GM23338 (cell line): ENCODE measurements around the gene PCTP.

Experiments
- CREB1 ChIP-seq: fragments of 250-450 bp; sonication (Bioruptor Pico); IDR thresholded peaks from 2 replicates; pipeline ENCODE4 v1.5.0; 2020; ENCODE audit warnings: low read depth, mild to moderate bottlenecking, moderate library complexity
- CTCF ChIP-seq, 2 experiments: fragments of 200-600 bp in 1 of 2; sonication (generic) in 1 of 2; conservative IDR thresholded peaks; 2 replicates each; pipeline versions ENCODE4 v1.5.1 to v1.6.1; 2016 to 2017; ENCODE audit warnings: antibody characterized with exemption in 2 of 2, low read depth in 2 of 2, mild to moderate bottlenecking in 2 of 2, moderate library complexity in 1 of 2
- ETS1 ChIP-seq: IDR thresholded peaks from 2 replicates; pipeline ENCODE4 v1.6.1; 2016; ENCODE audit warnings: antibody characterized with exemption
- EZH2 ChIP-seq: fragments of 200-600 bp; sonication (generic); IDR thresholded peaks from one replicate; pipeline ENCODE4 v1.8.0; 2017; ENCODE audit warnings: antibody characterized with exemption, mild to moderate bottlenecking, low read depth; ENCODE audit not compliant: unreplicated experiment
- EZH2phosphoT487 ChIP-seq: fragments of 200-600 bp; sonication (generic); IDR thresholded peaks from one replicate; pipeline ENCODE4 v1.8.1; 2018; ENCODE audit warnings: antibody characterized with exemption; ENCODE audit not compliant: unreplicated experiment
- POLR2AphosphoS5 ChIP-seq: IDR thresholded peaks from 2 replicates; pipeline ENCODE4 v1.6.1; 2016; ENCODE audit warnings: antibody characterized with exemption, low read depth
- REST ChIP-seq: IDR thresholded peaks from one replicate; pipeline ENCODE4 v1.6.1; 2018; ENCODE audit warnings: antibody characterized with exemption; ENCODE audit not compliant: unreplicated experiment
- ZNF114 ChIP-seq: fragments of 250-450 bp; sonication (Bioruptor Pico); IDR thresholded peaks from 2 replicates; pipeline ENCODE4 v1.5.0; 2020; ENCODE audit warnings: mild to moderate bottlenecking, moderate library complexity
- ZNF331 ChIP-seq: fragments of 250-450 bp; sonication (Bioruptor Pico); IDR thresholded peaks from 2 replicates; pipeline ENCODE4 v1.5.0; 2020; ENCODE audit warnings: low read depth, mild to moderate bottlenecking, moderate library complexity

GRCh38 chr17:55728361-55728760, 22.5 kb upstream of the PCTP start:
- TF ChIP-seq POLR2AphosphoS5 (no peak), CTCF (conservative IDR thresholded peaks at IDR 0.05; ENCODE audit: low read depth in 2 of 2) (no peak), ZNF114 (CRISPR knock-in tag) (no peak), EZH2 (no peak), EZH2phosphoT487 (no peak), ETS1 (no peak), CREB1 (CRISPR knock-in tag) (no peak), REST (no peak), ZNF331 (CRISPR knock-in tag) (no peak)
